Measurements from ENCODE around the gene GLT6D1.
"Not testable (repeated sequence)": the region's sequence is repeated elsewhere in the genome, so short reads cannot be mapped to it uniquely, and the experiment has no call there.

The GLT6D1 gene

GRCh38 chr9:135639196-135639595 lies at the start of gene GLT6D1:
TSS of gene GLT6D1 (minus strand) at chr9:135639540. CDS start at chr9:135639187, 353 bp downstream.
- DNase-seq (ENCODE audit: extremely low spot score, insufficient read length, low read depth), result no peak
- no peak for FAIRE-seq

- no peak for DNase-seq (ENCODE audit: extremely low spot score, insufficient read length, low read depth)
- no peak for FAIRE-seq
These were observed 49.7 kb upstream of the GLT6D1 start for GRCh38 chr9:135689011-135689410.

GRCh38 chr9:135687216-135687615 lies 47.9 kb upstream of the GLT6D1 start:
- FAIRE-seq (no peak), DNase-seq (ENCODE audit: extremely low spot score, insufficient read length, low read depth) (no peak)

GRCh38 chr9:135684691-135685090 lies 45.4 kb upstream of the GLT6D1 start:
- FAIRE-seq, result no peak
- DNase-seq (ENCODE audit: extremely low spot score, insufficient read length, low read depth), result no peak

- DNase-seq (ENCODE audit: extremely low spot score, insufficient read length, low read depth) (no peak), FAIRE-seq (no peak)
These were observed 44.2 kb upstream of the GLT6D1 start for GRCh38 chr9:135683401-135684034.

GRCh38 chr9:135681161-135681560 lies 41.8 kb upstream of the GLT6D1 start:
- DNase-seq (ENCODE audit: extremely low spot score, insufficient read length, low read depth), result no peak
- no peak for FAIRE-seq

- DNase-seq (ENCODE audit: extremely low spot score, insufficient read length, low read depth), result no peak
- FAIRE-seq, result no peak
These were observed 40.7 kb upstream of the GLT6D1 start for GRCh38 chr9:135680056-135680455.

- FAIRE-seq, result no peak
- DNase-seq (ENCODE audit: extremely low spot score, insufficient read length, low read depth), result no peak
These were observed 39.1 kb upstream of the GLT6D1 start for GRCh38 chr9:135678236-135679017.

GRCh38 chr9:135677641-135678168 lies 38.4 kb upstream of the GLT6D1 start:
- no peak for FAIRE-seq

GRCh38 chr9:135676891-135677290 lies 37.6 kb upstream of the GLT6D1 start:
- DNase-seq (ENCODE audit: extremely low spot score, insufficient read length, low read depth) (no peak), FAIRE-seq (no peak)

More at GRCh38 chr9:135677641-135678168, 38.4 kb upstream of the GLT6D1 start:
- no peak for DNase-seq (ENCODE audit: extremely low spot score, insufficient read length, low read depth)

- FAIRE-seq (no peak), DNase-seq (ENCODE audit: extremely low spot score, insufficient read length, low read depth) (no peak)
These were observed 35.6 kb upstream of the GLT6D1 start for GRCh38 chr9:135674977-135675376.

GRCh38 chr9:135673941-135674340 lies 34.6 kb upstream of the GLT6D1 start:
- DNase-seq (ENCODE audit: extremely low spot score, insufficient read length, low read depth) (no peak), FAIRE-seq (no peak)

- FAIRE-seq; DNase-seq (ENCODE audit: extremely low spot score, insufficient read length, low read depth): not testable (repeated sequence)
These were observed 33.4 kb upstream of the GLT6D1 start for GRCh38 chr9:135672786-135673185.

GRCh38 chr9:135671591-135672041 lies 32.3 kb upstream of the GLT6D1 start:
- DNase-seq (ENCODE audit: extremely low spot score, insufficient read length, low read depth) (no peak), FAIRE-seq (no peak)

GRCh38 chr9:135670721-135671590 lies 31.6 kb upstream of the GLT6D1 start:
- DNase-seq (ENCODE audit: extremely low spot score, insufficient read length, low read depth) (no peak), FAIRE-seq (no peak)

GRCh38 chr9:135669616-135670285 lies 30.4 kb upstream of the GLT6D1 start:
- no peak for FAIRE-seq
- no peak for DNase-seq (ENCODE audit: extremely low spot score, insufficient read length, low read depth)

GRCh38 chr9:135669018-135669417 lies 29.7 kb upstream of the GLT6D1 start:
- not testable (repeated sequence) for FAIRE-seq

GRCh38 chr9:135667463-135668001 lies 28.2 kb upstream of the GLT6D1 start:
- FAIRE-seq (no peak), DNase-seq (ENCODE audit: extremely low spot score, insufficient read length, low read depth) (no peak)

More at GRCh38 chr9:135669018-135669417, 29.7 kb upstream of the GLT6D1 start:
- not testable (repeated sequence) for DNase-seq (ENCODE audit: extremely low spot score, insufficient read length, low read depth)

Data from GM18507 (cell line).